ENCODE data around the gene MYO18A. TPM values are rescaled to one million over a fixed set of nuclear protein-coding genes. Genes with fewer than 3 reads are reported as not detected.

MYO18A gene
- polyA plus RNA-seq, 10 donors = 116 to 246 (median 206) TPM

DNA sequence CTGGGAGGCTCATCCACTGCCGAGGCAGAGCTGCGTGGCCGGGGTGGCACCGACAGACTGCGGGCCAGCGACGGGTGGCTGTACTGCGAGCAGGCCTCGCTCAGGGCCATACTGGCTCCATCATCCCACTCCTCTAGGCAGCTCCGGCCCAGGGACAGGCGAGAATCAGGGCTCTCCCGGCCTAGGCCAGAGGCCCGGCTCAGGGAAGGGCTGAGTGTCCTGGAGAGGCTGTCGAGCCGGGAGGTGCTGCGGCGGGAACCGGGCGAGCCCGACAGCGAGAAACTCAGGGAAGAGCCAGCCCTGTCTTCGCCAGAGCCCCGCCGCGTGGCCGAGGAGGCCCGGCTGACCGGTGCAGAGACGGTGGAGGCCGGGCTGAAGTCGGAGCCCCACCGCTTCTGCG, 99.9 kb downstream of the MYO18A start:
- no peak for DNase-seq

DNA sequence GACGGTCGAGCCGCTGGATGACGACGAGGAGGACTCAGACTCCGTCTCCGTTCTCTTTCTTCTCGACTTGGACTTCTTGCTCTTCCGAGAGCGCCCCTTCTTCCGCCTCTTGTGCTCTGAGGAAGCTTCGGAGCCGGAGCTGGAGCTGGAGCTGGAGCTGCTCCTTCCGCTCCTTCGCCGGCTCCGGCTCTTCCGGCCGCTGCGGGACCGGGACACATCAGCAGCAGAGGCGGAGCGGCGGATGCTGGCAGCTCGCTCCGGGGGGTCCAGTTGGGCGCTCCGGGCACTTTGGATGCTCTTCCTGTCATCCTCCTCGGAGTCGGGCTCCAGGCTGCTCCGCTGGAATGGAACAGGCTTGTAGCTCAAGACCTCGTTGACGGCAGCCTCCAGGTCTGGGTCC, 100.3 kb downstream of the MYO18A start:
- no peak for DNase-seq

- DNase-seq = no peak
Observed at GRCh38 chr17:29079433-29079832, 100.8 kb downstream of the MYO18A start.

DNA sequence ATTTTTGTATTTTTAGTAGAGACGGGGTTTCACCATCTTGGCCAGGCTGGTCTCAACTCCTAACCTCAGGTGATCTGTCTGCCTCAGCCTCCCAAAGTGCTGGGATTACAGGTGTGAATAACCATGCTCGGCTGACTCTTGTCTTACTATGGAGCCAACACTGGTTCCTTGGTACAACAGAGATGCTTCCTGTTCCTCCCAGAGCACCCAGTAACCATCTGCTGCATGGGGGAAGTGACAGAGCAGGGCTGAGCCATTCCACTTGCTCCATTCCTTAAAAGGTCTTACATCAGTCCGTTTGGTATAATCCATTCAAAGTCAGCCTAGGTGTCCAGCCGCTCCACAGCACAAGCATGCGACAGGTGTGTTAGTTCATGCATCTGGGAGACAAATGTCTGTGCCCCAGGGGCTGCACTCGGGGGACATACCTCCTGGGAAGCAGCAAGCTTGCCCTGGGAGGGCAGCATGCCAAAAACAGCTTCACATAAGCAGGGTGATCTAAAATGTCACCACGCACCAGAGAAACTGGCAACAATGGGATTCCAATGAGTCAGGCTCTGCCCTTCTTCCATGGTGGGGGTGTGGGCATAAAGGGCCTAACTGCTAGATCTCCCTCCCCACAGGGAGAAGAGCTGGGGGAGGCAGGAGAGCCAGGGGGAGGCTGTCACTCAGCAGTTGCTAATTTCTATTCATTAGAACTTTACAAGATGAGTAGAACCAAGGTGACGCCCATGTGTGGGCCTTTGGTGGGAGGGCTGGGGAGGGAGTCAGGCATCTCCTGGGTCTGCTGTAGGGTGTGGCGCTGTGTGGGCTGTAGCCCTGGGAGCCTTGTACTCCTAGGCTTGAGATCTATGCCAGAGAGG, 101.8 kb downstream of the MYO18A start:
- DNase-seq = no peak

GRCh38 chr17:29077320-29077719, 102.9 kb downstream of the MYO18A start:
- DNase-seq = no peak

DNA sequence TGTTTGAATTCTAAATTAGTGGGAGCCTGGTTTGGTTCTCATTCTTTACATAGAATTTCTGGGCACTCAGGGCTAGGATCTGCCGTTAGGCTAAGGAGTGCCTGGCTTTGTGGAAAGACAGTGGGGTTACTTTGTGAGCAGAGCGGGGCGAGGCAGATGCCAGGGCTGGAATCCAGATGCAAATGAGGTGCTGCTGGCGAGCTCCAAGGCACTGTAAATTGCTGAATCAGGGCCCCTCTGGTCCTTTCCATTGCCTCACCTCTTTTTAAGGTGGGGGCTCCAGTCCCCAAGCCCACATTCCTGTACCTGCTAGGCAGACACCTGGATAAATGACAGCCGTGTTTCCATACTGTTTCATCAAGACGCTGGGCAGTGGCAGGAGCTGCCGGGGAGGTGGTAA, 103.5 kb downstream of the MYO18A start:
- DNase-seq = no peak

- no peak for DNase-seq
Observed at GRCh38 chr17:29076087-29076486, 104.1 kb downstream of the MYO18A start.

- no peak for DNase-seq
Observed at GRCh38 chr17:29074488-29074887, 105.7 kb downstream of the MYO18A start.

DNA sequence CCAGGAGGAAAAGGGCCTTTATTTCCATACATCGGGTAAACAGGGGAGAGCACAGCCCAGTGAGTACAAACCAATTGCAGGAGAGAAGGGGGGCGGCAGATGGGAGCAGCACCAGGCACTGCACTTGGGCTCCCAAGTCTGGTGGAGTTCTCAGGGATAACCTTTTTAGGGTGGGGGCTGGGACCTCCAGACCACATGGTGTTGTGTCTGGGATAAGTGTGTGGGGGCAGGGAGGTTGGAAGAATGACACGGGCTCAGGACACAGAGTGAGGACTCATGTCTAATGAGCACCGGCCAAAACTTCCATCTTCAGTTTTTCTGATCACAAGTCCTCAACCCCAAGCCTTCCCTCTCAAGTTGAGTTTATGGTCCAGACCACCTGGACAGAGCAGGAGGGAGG, 106.7 kb downstream of the MYO18A start:
- no peak for DNase-seq

DNA sequence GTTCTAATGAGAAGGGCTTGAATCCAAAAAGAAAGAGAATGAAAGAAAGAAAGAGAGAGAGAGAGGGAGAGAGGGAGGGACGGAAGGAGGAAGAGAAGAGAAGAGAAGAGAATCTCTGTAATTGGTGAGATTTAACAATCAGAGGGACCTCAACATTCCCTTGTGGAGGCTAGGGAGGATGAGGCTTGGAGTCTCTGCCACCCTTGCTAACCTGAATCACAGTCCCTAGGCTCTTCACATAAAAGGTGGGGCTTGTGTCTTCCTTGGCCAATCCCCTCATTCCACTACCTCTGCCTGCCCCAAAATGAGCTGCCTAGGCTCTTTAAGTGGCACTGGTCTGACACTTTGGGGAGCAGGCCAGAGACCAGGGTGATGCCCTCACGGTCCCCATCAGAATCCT, 107.2 kb downstream of the MYO18A start:
- DNase-seq = no peak

DNA sequence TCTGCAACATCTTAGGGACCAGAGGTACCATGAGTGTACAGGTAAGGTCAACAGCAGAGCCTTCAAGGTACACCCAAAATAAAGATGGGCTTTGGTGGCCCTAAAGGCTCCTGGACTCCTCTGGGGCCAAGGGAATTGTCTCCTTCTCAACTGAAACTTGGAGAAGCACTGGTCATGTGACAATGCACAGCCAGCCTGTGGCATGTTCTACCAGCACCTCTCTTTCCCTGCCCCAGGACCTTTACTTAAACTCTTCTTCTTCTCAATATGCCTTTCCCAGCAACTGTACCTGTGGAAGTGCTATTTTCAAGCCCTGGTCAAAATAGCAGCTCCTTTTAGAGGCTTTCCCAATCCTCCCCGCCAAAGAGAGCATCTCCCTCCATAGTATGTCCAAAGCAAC, 108.9 kb downstream of the MYO18A start:
- DNase-seq = no peak

DNA sequence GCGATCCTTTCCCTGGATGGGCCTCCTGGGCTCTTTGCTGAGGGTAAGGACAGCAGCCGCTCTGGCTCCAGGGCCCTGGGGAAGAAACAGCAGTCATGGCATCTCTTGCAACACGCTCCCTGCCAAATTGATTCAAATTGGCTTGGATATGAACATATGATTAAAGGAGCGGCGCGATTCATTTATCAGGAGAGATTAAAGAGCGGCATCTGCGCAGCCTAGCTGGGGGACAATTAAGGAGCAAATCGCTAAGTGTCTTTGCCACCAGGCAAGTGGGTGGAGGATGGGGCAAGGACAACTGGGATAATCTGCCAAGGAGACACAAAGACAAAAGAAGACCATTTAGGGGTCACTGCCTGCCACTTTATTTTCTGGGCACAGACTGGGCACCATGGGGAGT, 109.4 kb downstream of the MYO18A start:
- DNase-seq = no peak

DNA sequence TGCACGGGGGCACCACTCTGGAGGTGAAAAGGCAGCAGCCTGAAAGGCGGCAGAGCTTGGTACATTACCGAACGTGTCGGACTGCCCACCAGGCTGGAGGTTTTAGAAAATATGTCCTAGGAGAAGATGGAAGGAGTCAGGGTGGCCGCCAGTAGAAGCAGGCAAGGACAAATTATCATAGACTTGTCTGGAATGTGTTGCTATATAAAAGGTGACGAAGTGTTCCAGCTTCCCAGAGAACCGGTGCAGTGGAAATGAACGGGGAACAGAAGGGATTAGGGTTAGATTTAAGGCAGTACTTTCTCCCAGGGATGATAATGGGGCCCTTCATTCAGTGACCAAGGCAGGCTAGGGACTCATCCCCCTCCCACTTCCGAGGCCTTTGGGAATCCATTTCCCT, 109.9 kb downstream of the MYO18A start:
- DNase-seq = no peak

DNA sequence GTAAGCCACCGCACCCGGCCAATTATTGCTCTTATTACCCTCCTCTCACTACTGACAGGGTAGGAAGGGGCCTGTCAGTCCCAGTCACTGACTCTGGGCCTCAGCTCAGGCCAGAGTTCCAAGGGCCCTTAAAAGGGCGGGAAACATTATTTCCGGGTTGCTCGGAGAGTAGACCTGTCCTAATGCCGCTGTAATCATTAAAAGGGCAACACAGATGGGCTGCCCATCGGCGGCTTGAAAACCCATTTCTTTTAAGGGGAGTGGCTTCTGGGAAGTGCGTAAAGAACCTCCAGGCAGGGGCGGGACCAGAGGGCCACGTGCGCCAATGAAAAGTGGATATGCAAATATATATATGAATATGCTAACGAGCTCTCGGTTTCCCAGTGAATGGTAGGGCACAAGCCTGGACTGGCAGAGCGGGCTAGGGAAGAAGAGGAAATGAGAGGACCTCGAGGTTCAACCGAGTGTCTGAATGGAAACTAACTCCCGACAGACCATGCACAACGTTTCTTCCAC, 110.6 kb downstream of the MYO18A start:
- peak in 2 of 3 donors; percentile 16 to 37 for DNase-seq

- DNase-seq = peak in 1 of 3 donors; percentile 59
Observed at GRCh38 chr17:29068818-29069217, 111.4 kb downstream of the MYO18A start.

DNA sequence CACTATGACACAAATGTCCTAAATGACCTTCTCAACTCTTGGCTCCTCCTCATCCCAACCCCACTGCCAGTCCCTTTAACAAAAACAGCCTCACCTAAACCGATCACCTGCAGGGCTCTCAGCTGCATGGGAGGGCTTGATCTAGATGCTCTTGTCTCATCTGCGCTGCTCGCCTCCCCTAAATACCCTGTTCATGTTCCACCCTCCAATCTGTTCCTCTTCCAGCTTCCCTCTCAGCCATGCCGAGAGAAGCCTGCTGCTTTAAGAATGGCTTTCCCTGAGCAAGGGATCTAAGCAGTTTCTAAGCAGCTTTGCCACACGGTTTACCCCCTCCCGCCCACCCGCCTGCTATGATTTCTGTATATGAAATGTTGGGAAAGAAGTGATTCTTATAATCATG, 113.6 kb downstream of the MYO18A start:
- no peak for DNase-seq

DNA sequence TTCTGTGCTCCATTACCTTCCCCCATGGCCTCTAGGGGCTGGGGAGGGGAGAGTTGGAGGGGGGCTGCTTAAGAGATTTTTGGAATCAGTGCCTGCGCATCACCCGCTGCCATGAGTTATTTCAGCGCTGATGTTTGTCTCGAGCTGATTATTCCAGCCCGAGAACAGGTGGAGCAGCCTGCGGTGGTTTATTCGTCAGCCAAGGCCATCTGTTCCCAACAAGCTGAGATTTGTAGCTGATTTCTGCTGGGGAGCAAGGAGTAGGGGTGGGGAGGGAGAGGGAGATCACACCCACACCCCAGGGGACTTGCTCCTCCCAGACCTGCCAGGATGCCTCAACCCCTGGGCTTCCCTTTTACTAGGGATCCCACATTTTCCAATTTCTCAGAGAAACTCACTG, 114.2 kb downstream of the MYO18A start:
- DNase-seq = no peak

DNA sequence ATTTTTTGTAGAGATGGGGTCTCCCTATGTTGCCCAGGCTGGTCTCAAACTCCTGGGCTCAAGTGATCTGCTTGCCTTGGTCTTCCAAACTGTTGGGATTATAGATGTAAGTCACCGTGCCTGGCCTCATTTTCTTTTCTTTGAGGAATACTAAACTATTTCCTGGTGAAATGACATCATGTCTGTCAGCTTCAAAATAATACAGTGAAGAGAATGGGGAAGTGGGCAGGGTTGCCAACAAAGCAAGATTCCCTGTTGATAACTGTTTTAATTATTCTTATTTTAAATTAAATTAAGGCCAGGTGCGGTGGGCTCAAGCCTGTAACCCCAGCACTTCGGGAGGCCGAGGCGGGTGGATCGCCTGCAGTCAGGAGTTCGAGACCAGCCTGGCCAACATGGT, 116.2 kb downstream of the MYO18A start:
- no peak for DNase-seq

GRCh38 chr17:29062215-29062614, 118.0 kb downstream of the MYO18A start:
- no peak for DNase-seq

DNA sequence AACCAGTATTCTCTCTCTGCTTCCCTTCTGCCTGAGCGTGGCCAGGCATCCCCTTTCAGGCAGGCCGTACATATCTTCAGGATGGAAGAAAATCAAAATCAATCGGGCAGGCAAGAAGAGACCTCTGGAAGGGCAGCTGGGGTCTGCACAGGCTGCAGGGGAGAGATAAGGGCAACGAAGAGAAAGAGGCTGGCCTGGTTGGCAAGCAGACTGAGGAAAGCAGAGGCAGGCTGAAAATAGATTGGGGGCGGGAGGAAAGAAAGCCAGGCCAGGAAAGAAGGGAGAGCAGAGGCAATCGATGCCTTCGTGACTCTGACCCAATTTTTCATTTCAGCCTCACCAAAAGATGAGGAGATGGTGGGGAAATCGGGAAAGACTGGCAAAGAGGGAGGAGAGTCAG, 119.2 kb downstream of the MYO18A start:
- peak in 1 of 3 donors; percentile 51 for DNase-seq

GRCh38 chr17:29060475-29060874, 119.7 kb downstream of the MYO18A start:
- no peak for DNase-seq

- no peak for DNase-seq
Observed at GRCh38 chr17:29059281-29059680, 120.9 kb downstream of the MYO18A start.

DNA sequence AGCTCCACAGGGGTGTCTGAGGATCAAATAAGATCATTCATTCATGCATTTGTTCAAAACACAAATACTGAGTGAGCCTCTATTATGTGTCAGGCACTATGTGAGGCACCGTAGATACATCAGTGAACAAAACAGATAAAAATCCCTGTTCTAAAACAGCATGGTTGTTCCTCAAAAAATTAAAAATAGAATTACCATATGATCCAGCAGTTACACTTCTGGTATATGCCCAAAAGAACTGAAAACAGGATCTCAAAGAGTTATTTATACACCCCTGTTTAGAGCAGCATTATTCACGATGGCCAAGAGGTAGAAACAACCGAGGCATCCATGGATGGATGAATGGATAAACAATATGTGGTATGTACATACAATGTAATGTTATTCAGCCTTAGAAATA, 121.8 kb downstream of the MYO18A start:
- no peak for DNase-seq

DNA sequence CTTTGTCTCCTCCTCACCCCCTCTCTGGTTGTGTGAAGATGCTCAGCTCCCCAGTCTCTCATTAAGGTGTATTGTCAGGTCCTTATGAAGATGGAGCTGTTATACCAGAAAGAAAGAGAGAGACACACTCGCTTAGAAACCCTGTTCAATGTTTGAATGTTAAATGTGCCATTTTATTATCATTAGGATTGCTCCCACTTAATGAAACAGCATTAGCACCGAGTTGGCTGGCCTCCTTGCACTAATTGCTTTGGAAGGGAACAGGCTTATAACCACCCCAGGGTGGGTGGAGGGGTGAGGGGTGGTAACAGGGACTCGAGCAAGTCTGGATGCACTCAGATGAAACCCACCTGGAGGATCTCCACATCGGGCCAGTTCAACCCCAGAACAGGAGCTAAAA, 122.8 kb downstream of the MYO18A start:
- DNase-seq = no peak

All from muscle of back (tissue), 11 donors.